Gastrocnemius medialis (tissue), 4 donors: ENCODE results near the gene ATP13A1.

ENCODE experiments used
- POLR2A ChIP-seq, 2 donors: fragments of 450-650 bp; IDR thresholded peaks; one replicate each; pipeline ENCODE4 v1.6.1; 2017; ENCODE audit warnings: antibody characterized with exemption in 2 of 2, mild to moderate bottlenecking in 2 of 2, moderate library complexity in 2 of 2
- TF ChIP-seq, protein P1 (sequence below), 5 experiments: fragments of 450-650 bp in 3 of 5; fragments of 200-600 bp in 2 of 5; sonication (generic) in 2 of 5; IDR thresholded peaks in 4 of 5; conservative IDR thresholded peaks in 1 of 5; 1 replicate in 4 of 5; 2 replicates in 1 of 5; pipeline ENCODE4 v1.5.1; 2016 to 2019; ENCODE audit warnings: antibody characterized with exemption in 5 of 5, mild to moderate bottlenecking in 3 of 5, moderate library complexity in 3 of 5

DNA sequence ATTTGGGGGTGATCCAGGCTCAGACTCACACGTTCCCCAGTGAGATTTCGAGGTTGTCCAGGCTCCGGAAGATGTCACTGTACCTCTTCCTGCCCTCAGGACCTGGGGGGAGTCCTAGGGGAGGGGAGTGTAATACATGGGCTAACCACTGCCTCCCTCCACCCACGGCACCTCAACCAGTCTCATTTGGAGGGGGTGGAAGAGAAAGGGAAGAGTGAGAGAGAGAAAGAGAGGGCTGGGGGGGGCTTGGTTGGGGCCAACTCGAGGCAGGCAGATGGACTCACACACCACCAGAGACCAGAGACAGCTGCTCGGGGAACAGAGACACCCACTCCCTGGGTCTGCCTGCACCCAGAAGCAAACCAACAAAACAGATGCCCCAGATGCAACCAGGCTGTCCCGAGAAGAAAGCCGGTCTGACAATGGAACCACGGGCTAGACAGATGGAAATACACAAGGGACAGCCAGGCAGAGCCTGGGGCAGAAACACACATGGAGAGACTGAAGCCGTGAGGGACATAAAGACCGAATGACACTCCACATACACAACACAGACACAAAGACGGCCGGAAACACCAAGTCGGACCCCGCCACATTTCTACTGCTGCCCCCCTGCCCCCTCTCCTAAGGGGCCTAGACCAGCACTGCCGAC is 20.8 kb downstream of the ATP13A1 start:
- TF ChIP-seq, protein P1, sequence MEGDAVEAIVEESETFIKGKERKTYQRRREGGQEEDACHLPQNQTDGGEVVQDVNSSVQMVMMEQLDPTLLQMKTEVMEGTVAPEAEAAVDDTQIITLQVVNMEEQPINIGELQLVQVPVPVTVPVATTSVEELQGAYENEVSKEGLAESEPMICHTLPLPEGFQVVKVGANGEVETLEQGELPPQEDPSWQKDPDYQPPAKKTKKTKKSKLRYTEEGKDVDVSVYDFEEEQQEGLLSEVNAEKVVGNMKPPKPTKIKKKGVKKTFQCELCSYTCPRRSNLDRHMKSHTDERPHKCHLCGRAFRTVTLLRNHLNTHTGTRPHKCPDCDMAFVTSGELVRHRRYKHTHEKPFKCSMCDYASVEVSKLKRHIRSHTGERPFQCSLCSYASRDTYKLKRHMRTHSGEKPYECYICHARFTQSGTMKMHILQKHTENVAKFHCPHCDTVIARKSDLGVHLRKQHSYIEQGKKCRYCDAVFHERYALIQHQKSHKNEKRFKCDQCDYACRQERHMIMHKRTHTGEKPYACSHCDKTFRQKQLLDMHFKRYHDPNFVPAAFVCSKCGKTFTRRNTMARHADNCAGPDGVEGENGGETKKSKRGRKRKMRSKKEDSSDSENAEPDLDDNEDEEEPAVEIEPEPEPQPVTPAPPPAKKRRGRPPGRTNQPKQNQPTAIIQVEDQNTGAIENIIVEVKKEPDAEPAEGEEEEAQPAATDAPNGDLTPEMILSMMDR (IDR thresholded peaks at IDR 0.05 in 4 of 5, conservative IDR thresholded peaks at IDR 0.05 in 1 of 5): no peak
- no peak for TF ChIP-seq POLR2A (IDR thresholded peaks at IDR 0.05)
